Panc1 (cell line): ENCODE measurements around the gene JSRP1. TPM values are rescaled to one million over a fixed set of nuclear protein-coding genes. Genes with fewer than 3 reads are reported as not detected.
A peak's percentile ranks its signal among the peaks of the same experiment; 100 is the strongest.

ENCODE experiments used
- ATAC-seq: fragments of 200-7000 bp; cut with Tn5 transposase; 2 replicates; pipeline ENCODE4 v1.9.1; 2020; ENCODE audit warnings: mild to moderate bottlenecking, moderate library complexity
- BruUV-seq: library from RNA; stranded (reverse); fragments of 400-500 nt; replicated peaks from 2 replicates; lab custom pipeline; 2021; lab: Mats Ljungman, UMichigan
- CTCF ChIA-PET: fragments of 300-600 bp; sonication (Branson Sonifier 250); formaldehyde crosslinking; loops from one replicate; lab custom pipeline; 2022; ENCODE audit warnings: antibody characterized with exemption; lab: Charles Lee
- POLR2A ChIA-PET: fragments of 300-600 bp; sonication (Branson Sonifier 250); formaldehyde crosslinking; loops from one replicate; lab custom pipeline; 2022; ENCODE audit warnings: antibody characterized with exemption; lab: Charles Lee
- DNase-seq: peaks from one replicate; pipeline ENCODE4 v3.0.0-alpha.2; 2010; ENCODE audit warnings: low read depth, low spot score
- H3K27ac ChIP-seq: 2 replicates; pipeline ENCODE4 v1.5.1; 2011; ENCODE audit warnings: mild to moderate bottlenecking, low read length, inconsistent platforms
- H3K27me3 ChIP-seq: fragments of 200-500 bp; sonication (Bioruptor generic); 2 replicates; pipeline ENCODE4 v1.6.0; 2014; ENCODE audit warnings: low read length, inconsistent platforms; ENCODE audit not compliant: control insufficient read depth, insufficient read depth
- H3K36me3 ChIP-seq: fragments of 200-500 bp; sonication (Bioruptor generic); 2 replicates; pipeline ENCODE4 v1.5.1; 2014; ENCODE audit warnings: inconsistent platforms, mild to moderate bottlenecking, low read length, moderate library complexity; ENCODE audit not compliant: control insufficient read depth, insufficient read depth
- H3K4me1 ChIP-seq: 2 replicates; pipeline ENCODE4 v1.5.1; 2011; ENCODE audit warnings: inconsistent platforms, mild to moderate bottlenecking, low read length, moderate library complexity; ENCODE audit not compliant: control insufficient read depth, insufficient read depth
- H3K4me3 ChIP-seq, 2 experiments: 2 replicates each; pipeline ENCODE4 v1.5.1; 2011 to 2012; ENCODE audit warnings: low read depth in 2 of 2, low read length in 2 of 2, mild to moderate bottlenecking in 2 of 2, inconsistent platforms in 1 of 2, moderate library complexity in 1 of 2
- H3K9me3 ChIP-seq: fragments of 200-500 bp; sonication (Bioruptor generic); 2 replicates; pipeline ENCODE4 v1.5.1; 2014; ENCODE audit warnings: low read depth, mild to moderate bottlenecking, inconsistent platforms, low read length, moderate library complexity; ENCODE audit not compliant: control insufficient read depth, insufficient read depth
- POLR2AphosphoS5 ChIP-seq: IDR thresholded peaks from 2 replicates; pipeline ENCODE4 v1.6.1; 2012; ENCODE audit warnings: mild to moderate bottlenecking, low read depth, low read length, moderate library complexity
- SIN3A ChIP-seq: IDR thresholded peaks from 2 replicates; pipeline ENCODE4 v1.6.1; 2012; ENCODE audit warnings: low read depth, mild to moderate bottlenecking, low read length, moderate library complexity, borderline replicate concordance; ENCODE audit not compliant: insufficient read depth
- TCF7L2 ChIP-seq: IDR thresholded peaks from 2 replicates; pipeline ENCODE4 v1.6.1; 2011; ENCODE audit warnings: mild to moderate bottlenecking, low read depth, low read length, inconsistent platforms
- in situ Hi-C: cut with HindIII; loops from 2 replicates; pipeline ENCODE4 v1.10.0; 2016; ENCODE audit warnings: low sequenced_read_pairs, low pct_unique_long_range_greater_than_20kb
- intact Hi-C: fragments of 100-400 bp; cut with micrococcal nuclease; formaldehyde crosslinking; loops from one replicate; pipeline ENCODE4 v1.10.0; 2022; ENCODE audit not compliant: unreplicated experiment
- total RNA-seq: library from RNA; stranded (reverse); gene quantifications from one replicate; pipeline ENCODE4 v1.2.1, GENCODE V29; 2021; ENCODE audit not compliant: unreplicated experiment
- TF ChIP-seq, protein P1 (sequence below), 2 experiments: IDR thresholded peaks; 2 replicates each; pipeline ENCODE4 v1.6.1; 2011 to 2012; ENCODE audit warnings: low read depth in 2 of 2, control low read depth in 1 of 2, low read length in 1 of 2, mild to moderate bottlenecking in 1 of 2, moderate library complexity in 1 of 2; ENCODE audit not compliant: insufficient read depth in 1 of 2
- TF ChIP-seq, protein P2 (sequence below): fragments of 450-650 bp; IDR thresholded peaks from 2 replicates; pipeline ENCODE4 v1.5.1; 2017; ENCODE audit warnings: mild to moderate bottlenecking

JSRP1 gene
- total RNA-seq, 1 experiment from 2014 or later: 0.51 TPM

DNA sequence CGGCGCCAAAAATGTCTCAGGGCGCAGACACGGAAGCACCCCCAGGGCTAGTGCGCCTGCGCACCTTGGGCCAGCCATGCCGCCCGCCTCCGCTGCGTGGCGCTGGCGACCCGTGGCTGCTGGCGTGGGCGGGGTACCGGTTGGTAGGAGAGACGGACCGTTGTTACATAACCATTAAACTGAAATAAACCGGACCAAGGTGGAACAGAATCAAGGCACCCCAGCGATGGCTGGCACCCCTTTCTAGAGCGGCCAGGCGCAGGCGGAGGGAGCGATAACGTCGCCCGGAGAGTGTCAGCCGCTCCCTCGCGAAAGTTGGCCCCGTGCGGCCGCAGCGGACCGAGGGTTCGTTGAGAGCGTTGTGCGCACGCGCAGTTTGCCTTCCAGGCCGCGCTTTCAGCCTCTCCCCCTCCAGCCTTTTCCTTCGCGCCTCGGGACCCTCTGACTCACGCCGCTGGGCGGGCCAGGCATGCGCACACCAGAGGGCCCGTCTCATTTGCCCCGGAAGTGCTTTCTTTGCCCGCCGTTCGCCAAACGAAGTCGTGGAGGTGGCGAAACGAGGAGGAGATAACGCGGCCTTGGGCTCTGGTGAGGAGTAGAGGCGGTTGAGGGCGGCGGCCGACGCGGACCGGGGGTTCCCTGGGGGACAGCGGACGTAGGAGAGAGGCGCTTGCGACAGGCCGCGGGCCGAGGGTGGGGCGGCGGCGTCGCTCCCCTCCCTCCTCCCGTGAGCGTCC lies 19.7 kb downstream of the JSRP1 start, which contains the start of the genes PLEKHJ1 and SF3A2:
Gene PLEKHJ1 (minus strand): TSS at position 16 of the 737 bp plus-strand sequence. CDS start 81 bp downstream, outside the sequence.
Gene SF3A2 (plus strand): TSS at position 511 of the 737 bp plus-strand sequence. CDS start 6,595 bp downstream, outside the sequence.
- in situ Hi-C loops (no loop called here), intact Hi-C loops (loop anchor here (2.0 to 5.0 kb wide), 2 partner anchors 36 to 81 kb away; no protein-coding TSS in a partner anchor)
- peak within 1 kb of the TSS; percentile 75 to 83 for H3K4me3 ChIP-seq
- ATAC-seq (peak; percentile 78), DNase-seq (peak; percentile 86)
- peak within 1 kb of the TSS; percentile 89 for H3K27ac ChIP-seq
- no TSS peak for BruUV-seq
- ChIA-PET CTCF (interaction anchor here (1.4 kb wide), 1 partner anchor 80 kb away, joined by 3 read pairs; no protein-coding TSS in a partner anchor), POLR2A (interaction anchor here (0.6 kb wide), 1 partner anchor 82 kb away, joined by 16 read pairs; no protein-coding TSS in a partner anchor)
- TF ChIP-seq, protein P1, sequence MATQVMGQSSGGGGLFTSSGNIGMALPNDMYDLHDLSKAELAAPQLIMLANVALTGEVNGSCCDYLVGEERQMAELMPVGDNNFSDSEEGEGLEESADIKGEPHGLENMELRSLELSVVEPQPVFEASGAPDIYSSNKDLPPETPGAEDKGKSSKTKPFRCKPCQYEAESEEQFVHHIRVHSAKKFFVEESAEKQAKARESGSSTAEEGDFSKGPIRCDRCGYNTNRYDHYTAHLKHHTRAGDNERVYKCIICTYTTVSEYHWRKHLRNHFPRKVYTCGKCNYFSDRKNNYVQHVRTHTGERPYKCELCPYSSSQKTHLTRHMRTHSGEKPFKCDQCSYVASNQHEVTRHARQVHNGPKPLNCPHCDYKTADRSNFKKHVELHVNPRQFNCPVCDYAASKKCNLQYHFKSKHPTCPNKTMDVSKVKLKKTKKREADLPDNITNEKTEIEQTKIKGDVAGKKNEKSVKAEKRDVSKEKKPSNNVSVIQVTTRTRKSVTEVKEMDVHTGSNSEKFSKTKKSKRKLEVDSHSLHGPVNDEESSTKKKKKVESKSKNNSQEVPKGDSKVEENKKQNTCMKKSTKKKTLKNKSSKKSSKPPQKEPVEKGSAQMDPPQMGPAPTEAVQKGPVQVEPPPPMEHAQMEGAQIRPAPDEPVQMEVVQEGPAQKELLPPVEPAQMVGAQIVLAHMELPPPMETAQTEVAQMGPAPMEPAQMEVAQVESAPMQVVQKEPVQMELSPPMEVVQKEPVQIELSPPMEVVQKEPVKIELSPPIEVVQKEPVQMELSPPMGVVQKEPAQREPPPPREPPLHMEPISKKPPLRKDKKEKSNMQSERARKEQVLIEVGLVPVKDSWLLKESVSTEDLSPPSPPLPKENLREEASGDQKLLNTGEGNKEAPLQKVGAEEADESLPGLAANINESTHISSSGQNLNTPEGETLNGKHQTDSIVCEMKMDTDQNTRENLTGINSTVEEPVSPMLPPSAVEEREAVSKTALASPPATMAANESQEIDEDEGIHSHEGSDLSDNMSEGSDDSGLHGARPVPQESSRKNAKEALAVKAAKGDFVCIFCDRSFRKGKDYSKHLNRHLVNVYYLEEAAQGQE (IDR thresholded peaks at IDR 0.05; ENCODE audit: insufficient read depth in 1 of 2, low read depth in 2 of 2, low read length in 1 of 2): no peak
- TF ChIP-seq SIN3A (0 out of 2 replicates have a peak, but pooled peaks have one; percentile 29), TCF7L2 (no peak), POLR2AphosphoS5 (peak; percentile 71)
- TF ChIP-seq, protein P2, sequence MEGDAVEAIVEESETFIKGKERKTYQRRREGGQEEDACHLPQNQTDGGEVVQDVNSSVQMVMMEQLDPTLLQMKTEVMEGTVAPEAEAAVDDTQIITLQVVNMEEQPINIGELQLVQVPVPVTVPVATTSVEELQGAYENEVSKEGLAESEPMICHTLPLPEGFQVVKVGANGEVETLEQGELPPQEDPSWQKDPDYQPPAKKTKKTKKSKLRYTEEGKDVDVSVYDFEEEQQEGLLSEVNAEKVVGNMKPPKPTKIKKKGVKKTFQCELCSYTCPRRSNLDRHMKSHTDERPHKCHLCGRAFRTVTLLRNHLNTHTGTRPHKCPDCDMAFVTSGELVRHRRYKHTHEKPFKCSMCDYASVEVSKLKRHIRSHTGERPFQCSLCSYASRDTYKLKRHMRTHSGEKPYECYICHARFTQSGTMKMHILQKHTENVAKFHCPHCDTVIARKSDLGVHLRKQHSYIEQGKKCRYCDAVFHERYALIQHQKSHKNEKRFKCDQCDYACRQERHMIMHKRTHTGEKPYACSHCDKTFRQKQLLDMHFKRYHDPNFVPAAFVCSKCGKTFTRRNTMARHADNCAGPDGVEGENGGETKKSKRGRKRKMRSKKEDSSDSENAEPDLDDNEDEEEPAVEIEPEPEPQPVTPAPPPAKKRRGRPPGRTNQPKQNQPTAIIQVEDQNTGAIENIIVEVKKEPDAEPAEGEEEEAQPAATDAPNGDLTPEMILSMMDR: peak; percentile 98
- H3K36me3 ChIP-seq: peaks cover 4% of the 10 kb centered on the region; the same call in 1 of the 2 replicates
- H3K27me3 ChIP-seq: no peaks in the 10 kb centered on the region
- H3K4me1 ChIP-seq: peaks cover 36% of the 10 kb centered on the region
- no peaks in the 10 kb centered on the region for H3K9me3 ChIP-seq

DNA sequence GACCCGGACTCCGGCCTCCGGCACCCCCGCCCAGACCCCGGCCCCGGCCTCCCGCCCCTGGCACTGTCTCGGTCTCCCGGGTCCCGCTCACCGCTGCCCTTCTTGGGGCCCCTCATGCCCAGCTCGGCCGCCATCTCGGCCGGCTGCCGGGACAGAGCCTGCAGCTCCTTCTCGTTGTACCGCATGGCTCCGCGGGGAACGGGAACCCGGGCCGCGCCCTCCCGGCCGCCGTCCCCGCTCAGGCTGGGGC lies 20.2 kb downstream of the JSRP1 start:
- ChIA-PET POLR2A (interaction anchor here (0.6 kb wide), 1 partner anchor 83 kb away, joined by 16 read pairs; no protein-coding TSS in a partner anchor), CTCF (interaction anchor here (1.4 kb wide), 1 partner anchor 80 kb away, joined by 3 read pairs; no protein-coding TSS in a partner anchor)
- no peak for TF ChIP-seq TCF7L2
- peak; percentile 27 for TF ChIP-seq POLR2AphosphoS5
- TF ChIP-seq, protein P2: no peak
- TF ChIP-seq SIN3A: 0 out of 2 replicates have a peak, but pooled peaks have one; percentile 52
- TF ChIP-seq, protein P1 (IDR thresholded peaks at IDR 0.05; ENCODE audit: insufficient read depth in 1 of 2, low read depth in 2 of 2, low read length in 1 of 2): no peak
- DNase-seq: no peak
- in situ Hi-C loops: no loop called here
- Histone ChIP-seq H3K4me1 (peaks cover 31% of the 10 kb centered on the region), H3K4me3 (peak overlapping the region; percentile 75 to 83), H3K36me3 (peaks cover 4% of the 10 kb centered on the region; the same call in 1 of the 2 replicates), H3K9me3 (no peaks in the 10 kb centered on the region), H3K27me3 (no peaks in the 10 kb centered on the region), H3K27ac (peak overlapping the region; percentile 84; the same call in 1 of the 2 replicates)
- BruUV-seq: no TSS peak
- intact Hi-C loops: loop anchor here (2.0 to 5.0 kb wide), 2 partner anchors 37 to 81 kb away; no protein-coding TSS in a partner anchor
- ATAC-seq: no peak
